Chondrocyte (in vitro differentiated cells): ENCODE data around the gene C2orf69. TPM values are rescaled to one million over a fixed set of nuclear protein-coding genes. Genes with fewer than 3 reads are reported as not detected.

Experiments
- DNase-seq: peaks from one replicate; pipeline ENCODE4 v3.0.0; 2021; ENCODE audit warnings: mixed read lengths, low spot score
- H3K27ac Mint-ChIP-seq: one replicate; pipeline ENCODE4 v1.8.0; 2021; ENCODE audit warnings: mild to moderate bottlenecking, moderate library complexity, mixed read lengths; ENCODE audit not compliant: unreplicated experiment
- H3K27me3 Mint-ChIP-seq: 2 replicates; pipeline ENCODE4 v1.8.0; 2021; ENCODE audit warnings: low read depth, mixed read lengths
- H3K36me3 Mint-ChIP-seq: 2 replicates; pipeline ENCODE4 v1.8.0; 2021; ENCODE audit warnings: low read depth, mixed read lengths
- H3K4me1 Mint-ChIP-seq: 2 replicates; pipeline ENCODE4 v1.8.0; 2021; ENCODE audit warnings: low read depth, mild to moderate bottlenecking, mixed read lengths
- H3K4me3 Mint-ChIP-seq: one replicate; pipeline ENCODE4 v1.8.0; 2021; ENCODE audit warnings: mild to moderate bottlenecking, moderate library complexity, mixed read lengths; ENCODE audit not compliant: unreplicated experiment
- H3K9me3 Mint-ChIP-seq: 2 replicates; pipeline ENCODE4 v1.8.0; 2021; ENCODE audit warnings: low read depth, mixed read lengths
- CTCF ChIP-seq: fragments of 200-600 bp; sonication (generic); IDR thresholded peaks from 2 replicates; pipeline ENCODE4 v1.5.0; 2021; ENCODE audit warnings: antibody characterized with exemption, mild to moderate bottlenecking, moderate library complexity
- total RNA-seq: library from RNA; stranded (reverse); gene quantifications from 3 replicates; pipeline ENCODE4 v1.2.1, GENCODE V29; 2021

The C2orf69 gene
- total RNA-seq, 1 donor from 2014 or later, result 9.8 TPM

- DNase-seq, result no peak
- Mint-ChIP-seq H3K9me3 (peaks cover 4% of the 10 kb centered on the region), H3K4me3 (no peak overlapping the region), H3K27me3 (no peaks in the 10 kb centered on the region), H3K4me1 (no peaks in the 10 kb centered on the region), H3K27ac (no peak overlapping the region), H3K36me3 (peaks cover under 1% of the 10 kb centered on the region)
- no peak for TF ChIP-seq CTCF
These were observed 27.4 kb upstream of the C2orf69 start for GRCh38 chr2:199883474-199884212.

DNA sequence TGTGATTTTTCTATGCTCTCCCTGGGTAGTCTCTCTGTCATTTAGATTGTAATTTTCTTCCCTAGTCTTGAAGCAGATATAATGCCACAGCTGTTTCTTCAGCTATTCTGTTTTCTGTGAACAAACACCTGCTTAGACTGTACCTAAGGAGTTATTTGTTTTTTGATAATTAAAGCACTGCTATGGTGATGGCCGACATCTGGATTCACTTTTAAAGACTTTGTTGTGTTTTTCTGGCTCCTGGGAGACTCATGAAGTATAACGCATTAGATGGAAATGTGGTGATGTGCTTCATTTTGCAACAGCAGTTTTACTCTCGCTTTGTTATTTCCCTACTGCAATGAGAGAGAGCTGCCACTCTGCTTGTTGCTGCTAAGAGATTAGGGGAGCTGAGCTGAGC lies 15.7 kb upstream of the C2orf69 start:
- peaks cover 6% of the 10 kb centered on the region for H3K9me3 Mint-ChIP-seq
- no peak for TF ChIP-seq CTCF
- no peak overlapping the region for H3K4me3 Mint-ChIP-seq
- no peak for DNase-seq
- no peak overlapping the region for H3K27ac Mint-ChIP-seq
- no peaks in the 10 kb centered on the region for H3K36me3 Mint-ChIP-seq
- H3K4me1 Mint-ChIP-seq, result no peaks in the 10 kb centered on the region
- H3K27me3 Mint-ChIP-seq, result no peaks in the 10 kb centered on the region

DNA sequence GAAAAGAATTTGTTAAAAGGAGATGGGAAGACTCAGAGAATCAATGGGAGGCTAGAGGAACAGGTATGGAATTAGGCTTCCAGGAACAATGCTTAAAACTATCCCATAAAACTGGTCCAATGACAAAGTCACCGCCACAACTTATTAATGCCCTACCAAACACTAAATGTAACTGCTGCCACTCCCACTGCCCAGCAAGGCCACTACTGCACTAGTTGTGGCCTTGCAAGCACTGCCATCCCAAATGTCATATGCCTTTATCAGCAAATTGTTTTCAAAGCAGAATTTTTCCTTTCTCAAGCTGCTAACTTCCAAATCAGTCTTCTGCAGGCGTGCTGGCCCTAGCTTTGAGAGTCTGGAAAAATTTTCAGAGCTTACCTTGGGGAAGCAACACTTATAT lies 14.5 kb upstream of the C2orf69 start:
- no peaks in the 10 kb centered on the region for H3K4me1 Mint-ChIP-seq
- H3K36me3 Mint-ChIP-seq, result no peaks in the 10 kb centered on the region
- DNase-seq, result no peak
- no peak for TF ChIP-seq CTCF
- H3K9me3 Mint-ChIP-seq, result no peaks in the 10 kb centered on the region
- no peak overlapping the region for H3K27ac Mint-ChIP-seq
- H3K27me3 Mint-ChIP-seq, result no peaks in the 10 kb centered on the region
- no peak overlapping the region for H3K4me3 Mint-ChIP-seq

DNA sequence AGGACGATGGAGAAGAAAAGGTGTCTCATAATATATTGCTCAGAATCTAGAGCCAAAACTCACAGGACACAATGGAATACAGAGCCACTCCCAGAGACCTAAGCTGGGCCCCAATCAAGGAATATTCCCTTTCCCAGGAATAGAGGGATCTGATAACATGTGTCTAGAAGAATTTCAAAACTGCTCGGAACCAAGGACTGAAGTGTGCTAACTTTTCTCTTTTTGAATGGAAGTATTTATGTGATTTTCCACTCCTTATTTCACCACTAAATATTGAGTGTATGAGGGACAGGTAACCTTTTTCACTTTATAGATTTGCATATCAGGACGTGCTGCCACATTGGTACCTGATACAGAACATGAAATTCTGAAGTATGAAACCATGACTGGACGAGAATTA lies 9.2 kb upstream of the C2orf69 start:
- Mint-ChIP-seq H3K4me3 (no peak overlapping the region), H3K36me3 (no peaks in the 10 kb centered on the region), H3K27ac (no peak overlapping the region), H3K27me3 (no peaks in the 10 kb centered on the region), H3K4me1 (no peaks in the 10 kb centered on the region), H3K9me3 (no peaks in the 10 kb centered on the region)
- TF ChIP-seq CTCF, result no peak
- no peak for DNase-seq

DNA sequence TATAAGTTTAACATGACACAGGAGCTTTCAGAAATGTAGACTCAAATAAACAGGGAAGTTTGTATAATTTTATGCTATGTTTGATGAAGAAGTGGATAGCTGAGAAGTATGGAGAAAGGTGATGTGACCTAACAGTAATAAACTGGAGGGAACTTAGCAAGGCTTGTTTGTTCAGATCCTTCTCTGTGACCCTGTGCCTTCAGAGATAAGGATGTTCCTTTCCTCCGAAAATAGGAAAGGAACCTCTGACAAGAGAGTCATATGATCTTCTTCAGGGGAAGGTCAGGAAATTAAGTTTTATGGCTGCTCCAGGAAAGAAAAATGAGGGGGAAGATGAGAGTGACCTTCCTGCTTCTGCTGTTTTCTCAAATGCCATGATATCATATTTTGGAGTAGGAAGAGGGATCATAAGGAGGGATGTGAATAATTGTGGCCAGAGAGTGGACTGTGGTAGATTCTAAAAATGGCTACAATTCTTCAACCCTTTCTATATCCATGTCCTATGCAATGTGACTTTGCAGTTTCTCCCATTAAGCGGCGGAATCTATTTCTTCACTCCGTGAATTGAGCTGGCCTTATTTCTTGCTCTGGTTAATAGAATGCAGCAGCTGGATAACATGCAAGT lies 8.5 kb upstream of the C2orf69 start:
- TF ChIP-seq CTCF, result no peak
- H3K4me1 Mint-ChIP-seq, result no peaks in the 10 kb centered on the region

More for the DNA sequence above, 8.5 kb upstream of the C2orf69 start:
- no peak for DNase-seq
- Mint-ChIP-seq H3K27ac (no peak overlapping the region), H3K27me3 (no peaks in the 10 kb centered on the region), H3K4me3 (no peak overlapping the region), H3K9me3 (no peaks in the 10 kb centered on the region), H3K36me3 (no peaks in the 10 kb centered on the region)
